Tibial nerve (tissue), 4 donors: ENCODE data around the gene TBC1D1. TPM values are rescaled to one million over a fixed set of nuclear protein-coding genes. Genes with fewer than 3 reads are reported as not detected.

ENCODE experiments used
- DNase-seq, 2 donors: peaks; one replicate each; pipeline ENCODE4 v3.0.0-alpha.2; 2019; ENCODE audit warnings: low spot score in 2 of 2
- H3K27ac ChIP-seq, 4 donors: fragments of 200-600 bp; sonication (generic) in 3 of 4; one replicate each; pipeline ENCODE4 v1.5.1; 2017 to 2019; ENCODE audit warnings: mild to moderate bottlenecking in 1 of 4
- H3K27me3 ChIP-seq, 2 donors: fragments of 200-600 bp; sonication (generic) in 1 of 2; one replicate each; pipeline versions ENCODE4 v1.5.1 to v1.6.0; 2017 to 2019
- H3K36me3 ChIP-seq, 3 donors: fragments of 200-600 bp; sonication (generic); one replicate each; pipeline ENCODE4 v1.5.1; 2018 to 2019
- H3K4me1 ChIP-seq, 4 donors: fragments of 200-600 bp; sonication (generic) in 3 of 4; one replicate each; pipeline ENCODE4 v1.5.1; 2017 to 2019
- H3K4me3 ChIP-seq, 4 donors: fragments of 200-600 bp; sonication (generic) in 3 of 4; one replicate each; pipeline ENCODE4 v1.5.1; 2017 to 2019; ENCODE audit warnings: mild to moderate bottlenecking in 1 of 4, moderate library complexity in 1 of 4
- H3K9me3 ChIP-seq, 4 donors: fragments of 200-600 bp; sonication (generic) in 3 of 4; one replicate each; pipeline ENCODE4 v1.5.1; 2017 to 2019
- CTCF ChIP-seq, 5 experiments: fragments of 200-600 bp in 3 of 5; fragments of 450-650 bp in 2 of 5; sonication (generic) in 3 of 5; IDR thresholded peaks; one replicate each; pipeline ENCODE4 v1.5.1; 2016 to 2019; ENCODE audit warnings: antibody characterized with exemption in 5 of 5, mild to moderate bottlenecking in 3 of 5, moderate library complexity in 2 of 5
- EP300 ChIP-seq, 2 donors: sonication (generic); formaldehyde crosslinking; IDR thresholded peaks; one replicate each; pipeline ENCODE4 v1.6.1; 2017; ENCODE audit warnings: antibody characterized with exemption in 2 of 2, mild to moderate bottlenecking in 1 of 2
- POLR2A ChIP-seq, 2 donors: fragments of 450-650 bp; IDR thresholded peaks; one replicate each; pipeline ENCODE4 v1.6.1; 2017; ENCODE audit warnings: antibody characterized with exemption in 2 of 2, mild to moderate bottlenecking in 2 of 2, moderate library complexity in 2 of 2
- WGBS, 2 donors: methylation state at CpG; one replicate each; pipeline ENCODE4 v1.1.5; 2018; 5-methylcytosine and 5-hydroxymethylcytosine counted together
- total RNA-seq, 4 donors: library from RNA; depleted of rRNA; stranded (reverse); fragments of >200 nt; gene quantifications; one replicate each; pipeline ENCODE4 v1.1.0, GENCODE V29; 2016

The TBC1D1 gene
- total RNA-seq, 4 donors from 2014 or later: 41.6 to 97.8 (median 62.5) TPM

GRCh38 chr4:37865450-37865849 lies 25.4 kb upstream of the TBC1D1 start:
- Histone ChIP-seq H3K9me3 (no peaks in the 10 kb centered on the region), H3K27ac (no peak overlapping the region), H3K4me1 (peaks cover 0 to 16% (median 0%) of the 10 kb centered on the region in 4 donors), H3K4me3 (no peak overlapping the region), H3K36me3 (peaks cover 0 to 5% (median 0%) of the 10 kb centered on the region in 3 donors), H3K27me3 (no peaks in the 10 kb centered on the region)
- 55 to 61% methylated on average over 3 of the region's 3 CpGs for WGBS, 2 donors
- no peak for DNase-seq
- TF ChIP-seq EP300 (IDR thresholded peaks at IDR 0.05) (no peak), POLR2A (IDR thresholded peaks at IDR 0.05) (no peak), CTCF (IDR thresholded peaks at IDR 0.05) (no peak)

GRCh38 chr4:37867102-37867501 lies 23.8 kb upstream of the TBC1D1 start:
- Histone ChIP-seq H3K4me3 (no peak overlapping the region), H3K27me3 (no peaks in the 10 kb centered on the region), H3K27ac (no peak overlapping the region), H3K9me3 (no peaks in the 10 kb centered on the region), H3K36me3 (peaks cover 0 to 5% (median 0%) of the 10 kb centered on the region in 3 donors), H3K4me1 (peaks cover 0 to 16% (median 0%) of the 10 kb centered on the region in 4 donors)
- WGBS, 2 donors: 97 to 100% methylated on average over 3 of the region's 3 CpGs
- no peak for DNase-seq
- TF ChIP-seq POLR2A (IDR thresholded peaks at IDR 0.05) (no peak), EP300 (IDR thresholded peaks at IDR 0.05) (no peak), CTCF (IDR thresholded peaks at IDR 0.05) (no peak)

DNA sequence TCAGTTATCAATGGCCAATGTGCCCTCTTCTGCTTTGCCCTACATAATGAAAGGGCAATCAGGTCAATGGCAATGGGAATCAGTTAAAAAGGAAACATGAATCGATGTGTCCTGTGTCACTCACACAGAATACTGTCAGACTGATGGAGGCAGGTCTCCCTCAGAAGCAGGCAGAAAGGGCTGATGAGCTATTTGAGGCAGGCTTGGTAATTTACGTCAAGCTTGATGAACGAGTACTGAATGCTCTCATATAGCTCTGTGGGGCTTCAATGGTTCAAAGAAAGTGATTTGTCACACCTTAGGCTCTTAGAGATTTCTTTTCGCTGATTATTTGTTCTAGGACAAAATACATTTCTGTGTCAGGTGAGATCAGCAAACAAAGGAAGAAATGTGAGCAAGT lies 22.6 kb upstream of the TBC1D1 start:
- no peak for TF ChIP-seq POLR2A (IDR thresholded peaks at IDR 0.05)
- no peak for TF ChIP-seq EP300 (IDR thresholded peaks at IDR 0.05)
- TF ChIP-seq CTCF (IDR thresholded peaks at IDR 0.05): no peak
- no peak overlapping the region for H3K4me3 ChIP-seq
- no peaks in the 10 kb centered on the region for H3K9me3 ChIP-seq
- DNase-seq: no peak
- H3K27ac ChIP-seq: no peak overlapping the region
- peaks cover 0 to 18% (median 0%) of the 10 kb centered on the region in 4 donors for H3K4me1 ChIP-seq
- H3K27me3 ChIP-seq: no peaks in the 10 kb centered on the region
- peaks cover 0 to 5% (median 0%) of the 10 kb centered on the region in 3 donors for H3K36me3 ChIP-seq
- 80 to 87% methylated on average over 4 of the region's 4 CpGs for WGBS, 2 donors

DNA sequence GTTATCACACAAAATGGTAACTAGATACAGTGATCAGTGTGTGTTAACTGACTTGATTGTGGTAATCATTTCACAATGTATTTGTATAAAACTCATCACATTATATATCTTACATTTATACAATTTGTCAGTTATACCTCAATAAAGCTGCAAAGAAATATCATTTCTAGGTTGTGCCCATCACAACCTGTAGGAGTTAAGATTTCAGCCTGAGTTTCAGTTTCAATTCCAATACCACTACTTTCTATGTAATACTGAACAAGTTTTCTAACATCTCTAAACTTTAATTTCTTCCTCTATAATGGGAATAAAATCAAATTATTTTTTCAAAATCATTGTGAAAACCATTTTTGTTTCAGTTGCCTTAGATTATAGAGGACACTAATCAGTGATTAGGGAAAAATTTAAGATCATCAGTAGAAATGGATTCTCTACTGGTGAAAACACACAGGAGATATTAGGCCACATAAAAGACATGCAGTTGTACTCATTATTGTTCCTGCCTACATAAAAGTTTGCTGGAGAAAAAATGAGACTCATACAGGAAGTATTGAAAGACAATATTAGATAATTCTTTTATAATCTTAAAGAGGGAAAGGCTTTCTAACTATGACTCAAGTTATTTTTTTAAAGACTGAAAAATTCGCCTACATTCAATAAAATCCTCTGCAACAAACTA lies 18.4 kb upstream of the TBC1D1 start:
- no peaks in the 10 kb centered on the region for H3K27me3 ChIP-seq
- no peak overlapping the region for H3K4me3 ChIP-seq
- H3K36me3 ChIP-seq: no peaks in the 10 kb centered on the region
- peaks cover 0 to 4% (median 0%) of the 10 kb centered on the region in 4 donors for H3K4me1 ChIP-seq
- no peak overlapping the region for H3K27ac ChIP-seq
- DNase-seq: no peak
- TF ChIP-seq EP300 (IDR thresholded peaks at IDR 0.05) (no peak), POLR2A (IDR thresholded peaks at IDR 0.05) (no peak), CTCF (IDR thresholded peaks at IDR 0.05) (no peak)
- 63 to 73% methylated on average over 1 of the region's 1 CpG for WGBS, 2 donors
- H3K9me3 ChIP-seq: no peaks in the 10 kb centered on the region

- H3K36me3 ChIP-seq: no peaks in the 10 kb centered on the region
- H3K4me3 ChIP-seq: no peak overlapping the region
- H3K27ac ChIP-seq: no peak overlapping the region
- peaks cover 0 to 4% (median 0%) of the 10 kb centered on the region in 4 donors for H3K4me1 ChIP-seq
- 74 to 89% methylated on average over 1 of the region's 1 CpG for WGBS, 2 donors
- TF ChIP-seq POLR2A (IDR thresholded peaks at IDR 0.05): no peak
- peak in 1 of 2 donors; percentile 48 for TF ChIP-seq EP300 (IDR thresholded peaks at IDR 0.05)
- no peaks in the 10 kb centered on the region for H3K27me3 ChIP-seq
- no peak for DNase-seq
- no peaks in the 10 kb centered on the region for H3K9me3 ChIP-seq
Measured at GRCh38 chr4:37873386-37873785, 17.5 kb upstream of the TBC1D1 start.
